GM18909 (cell line): ENCODE results near the gene LAD1.

Experiments
- ATAC-seq: cut with Tn5 transposase; IDR thresholded peaks from one replicate; pipeline ENCODE4 v1.9.1; 2021; ENCODE audit warnings: mild to moderate bottlenecking; ENCODE audit not compliant: unreplicated experiment, poor library complexity

The LAD1 gene

DNA sequence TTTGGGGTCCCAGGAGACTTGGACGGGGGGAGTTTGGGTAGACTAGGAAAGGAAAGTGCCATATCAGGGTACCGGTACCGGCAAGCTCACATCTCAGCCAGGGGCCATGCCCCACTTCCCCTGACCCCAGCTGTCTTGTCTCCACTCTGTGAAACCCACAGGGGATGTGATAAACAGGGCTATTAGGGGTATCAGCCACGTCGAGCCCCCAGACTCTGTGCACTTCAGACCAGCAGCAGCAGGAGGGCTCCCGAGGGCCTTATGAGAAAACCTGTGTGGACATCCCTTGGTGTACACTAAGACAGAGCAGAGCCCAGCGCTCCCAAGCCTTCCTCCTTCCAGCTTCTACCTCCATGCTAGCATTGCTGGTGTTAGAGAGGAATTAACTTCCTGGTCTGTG is 68.0 kb downstream of the LAD1 start:
- no peak for ATAC-seq
